HepG2 (cell line): ENCODE data around the gene ZCCHC24. TPM values are rescaled to one million over a fixed set of nuclear protein-coding genes. Genes with fewer than 3 reads are reported as not detected.

Experiments used
- BCL6 ChIP-seq: IDR thresholded peaks from 2 replicates; pipeline ENCODE4 v1.6.1; 2016; ENCODE audit warnings: missing genetic modification reagents, missing compliant biosample characterization
- CBX1 ChIP-seq: IDR thresholded peaks from one replicate; pipeline ENCODE4 v1.6.1; 2016; ENCODE audit warnings: antibody characterized with exemption, low read depth
- DRAP1 ChIP-seq: IDR thresholded peaks from 2 replicates; pipeline ENCODE4 v1.6.1; 2016; ENCODE audit warnings: missing genetic modification reagents, missing compliant biosample characterization
- EHMT2 ChIP-seq: fragments of 200-600 bp; sonication (generic); IDR thresholded peaks from 2 replicates; pipeline ENCODE4 v1.7.0; 2017; ENCODE audit warnings: antibody characterized with exemption, low read depth, low read length, borderline replicate concordance
- FLYWCH1 ChIP-seq: sonication (generic); formaldehyde crosslinking; IDR thresholded peaks from 2 replicates; pipeline ENCODE4 v1.8.1; 2023; ENCODE audit warnings: mild to moderate bottlenecking, missing genetic modification reagents
- GTF3A ChIP-seq: sonication (generic); formaldehyde crosslinking; conservative IDR thresholded peaks from 2 replicates; pipeline ENCODE4 v1.4.0; 2020; ENCODE audit warnings: mild to moderate bottlenecking, missing genetic modification reagents
- ISL2 ChIP-seq: sonication (generic); formaldehyde crosslinking; IDR thresholded peaks from 2 replicates; pipeline ENCODE4 v1.5.0; 2020; ENCODE audit warnings: missing genetic modification reagents
- LRRFIP1 ChIP-seq: sonication (generic); formaldehyde crosslinking; conservative IDR thresholded peaks from 2 replicates; pipeline ENCODE4 v1.4.0; 2020; ENCODE audit warnings: missing genetic modification reagents
- MAZ ChIP-seq, 2 experiments: sonication (generic) in 1 of 2; formaldehyde crosslinking in 1 of 2; IDR thresholded peaks; 2 replicates each; pipeline versions ENCODE4 v1.5.0 to v1.6.1; 2012 to 2020; ENCODE audit warnings: low read depth in 2 of 2, mild to moderate bottlenecking in 2 of 2, borderline replicate concordance in 1 of 2, improper control_type of control experiment in 1 of 2, low read length in 1 of 2, missing genetic modification reagents in 1 of 2, moderate library complexity in 1 of 2
- MEIS2 ChIP-seq: sonication (generic); formaldehyde crosslinking; IDR thresholded peaks from 2 replicates; pipeline ENCODE4 v1.9.0; 2021; ENCODE audit warnings: mild to moderate bottlenecking, missing genetic modification reagents
- MLX ChIP-seq: IDR thresholded peaks from 2 replicates; pipeline ENCODE4 v1.6.1; 2016
- NAIF1 ChIP-seq: sonication (generic); formaldehyde crosslinking; IDR thresholded peaks from 2 replicates; pipeline ENCODE4 v1.5.0; 2020; ENCODE audit warnings: mild to moderate bottlenecking, missing genetic modification reagents, borderline replicate concordance
- POLR2AphosphoS2 ChIP-seq: IDR thresholded peaks from 2 replicates; pipeline ENCODE4 v1.6.1; 2011; ENCODE audit warnings: low read depth, low read length, improper control_type of control experiment
- RELA ChIP-seq: sonication (generic); formaldehyde crosslinking; IDR thresholded peaks from 2 replicates; pipeline ENCODE4 v1.4.0; 2020; ENCODE audit warnings: missing genetic modification reagents
- SIN3B ChIP-seq: fragments of 150-350 bp; IDR thresholded peaks from 2 replicates; pipeline ENCODE4 v1.6.1; 2014; ENCODE audit warnings: low read length
- SIX1 ChIP-seq: sonication (generic); formaldehyde crosslinking; IDR thresholded peaks from 2 replicates; pipeline ENCODE4 v1.4.0; 2020; ENCODE audit warnings: missing genetic modification reagents, borderline replicate concordance
- SMYD3 ChIP-seq: sonication (generic); formaldehyde crosslinking; IDR thresholded peaks from 2 replicates; pipeline ENCODE4 v1.8.1; 2023; ENCODE audit warnings: mild to moderate bottlenecking, missing genetic modification reagents
- THYN1 ChIP-seq: sonication (generic); formaldehyde crosslinking; IDR thresholded peaks from 2 replicates; pipeline ENCODE4 v1.8.1; 2023; ENCODE audit warnings: low read depth, mild to moderate bottlenecking, moderate library complexity, missing genetic modification reagents, borderline replicate concordance
- ZBTB34 ChIP-seq: sonication (generic); formaldehyde crosslinking; IDR thresholded peaks from 2 replicates; pipeline ENCODE4 v1.8.0; 2022; ENCODE audit warnings: mild to moderate bottlenecking, missing genetic modification reagents
- ZBTB39 ChIP-seq: sonication (generic); formaldehyde crosslinking; IDR thresholded peaks from 2 replicates; pipeline ENCODE4 v1.5.0; 2020; ENCODE audit warnings: missing genetic modification reagents
- ZNF749 ChIP-seq: sonication (generic); formaldehyde crosslinking; IDR thresholded peaks from 2 replicates; pipeline ENCODE4 v1.8.0; 2022; ENCODE audit warnings: mild to moderate bottlenecking, missing genetic modification reagents, moderate library complexity, borderline replicate concordance
- ZNF768 ChIP-seq: sonication (generic); formaldehyde crosslinking; IDR thresholded peaks from 2 replicates; pipeline ENCODE4 v1.4.0; 2020; ENCODE audit warnings: missing genetic modification reagents
- ZSCAN9 ChIP-seq: IDR thresholded peaks from 2 replicates; pipeline ENCODE4 v1.6.1; 2016; ENCODE audit warnings: borderline replicate concordance
- polyA plus RNA-seq, 8 experiments: library from polyadenylated mRNA; depleted of rRNA in 3 of 8; stranded (reverse) in 7 of 8; unstranded in 1 of 8; fragments of >200 nt; fragmentation: Illumina TruSeq in 4 of 8; extraction: Trizol in 4 of 8; gene quantifications; 2 replicates each; pipeline versions ENCODE4 v1.2.1 to v1.2.3, GENCODE V29; 2011 to 2016; ENCODE audit warnings: low read depth in 4 of 8, missing spikeins in 1 of 8, mixed read lengths in 1 of 8; ENCODE audit not compliant: insufficient read depth in 1 of 8
- total RNA-seq, 5 experiments: library from RNA; depleted of rRNA; stranded (reverse); fragments of >200 nt; fragmentation: Illumina TruSeq; extraction: Trizol; gene quantifications; 2 replicates each; pipeline ENCODE4 v1.2.3, GENCODE V29; 2016; ENCODE audit warnings: low read depth in 1 of 5

The ZCCHC24 gene
- total and polyA plus RNA-seq, 2 of the 13 experiments (the other 11 are each of a cell fraction or from before 2014, with no cell fraction given) = 3.1 to 7.9 TPM

- TF ChIP-seq ZBTB34 (CRISPR knock-in tag) (peak; percentile 90; the same call in 1 of the 2 replicates), ISL2 (CRISPR knock-in tag) (peak; percentile 84), BCL6 (CRISPR knock-in tag) (peak; percentile 90), FLYWCH1 (CRISPR knock-in tag) (no peak), SMYD3 (CRISPR knock-in tag) (no peak), CBX1 (peak; percentile 51), ZNF768 (CRISPR knock-in tag) (peak; percentile 67; the same call in 1 of the 2 replicates), THYN1 (no peak), SIN3B (no peak), MEIS2 (no peak), ZBTB39 (CRISPR knock-in tag) (no peak; the same call in 1 of the 2 replicates), NAIF1 (no peak; the same call in 1 of the 2 replicates), LRRFIP1 (CRISPR knock-in tag) (no peak), MLX (peak; percentile 98), EHMT2 (no peak; the same call in 1 of the 2 replicates), ZNF749 (no peak; the same call in 1 of the 2 replicates), SIX1 (no peak; the same call in 1 of the 2 replicates), RELA (0 out of 2 replicates have a peak, but pooled peaks have one; percentile 69), DRAP1 (peak; percentile 67; the same call in 1 of the 2 replicates), GTF3A (no peak), MAZ (IDR thresholded peaks at IDR 0.05; ENCODE audit: borderline replicate concordance, low read depth, low read length) (peak; percentile 51; the same call in 1 of the 2 replicates), MAZ (CRISPR knock-in tag; IDR thresholded peaks at IDR 0.05; ENCODE audit: low read depth) (peak; percentile 84), ZSCAN9 (CRISPR knock-in tag) (peak; percentile 92), POLR2AphosphoS2 (no peak)
These were observed 109.8 kb downstream of the ZCCHC24 start (continued) for GRCh38 chr10:79335470-79336235.
